Measurements from ENCODE around the gene ICA1. TPM values are rescaled to one million over a fixed set of nuclear protein-coding genes. Genes with fewer than 3 reads are reported as not detected.

The ICA1 gene
- total RNA-seq, 2 donors from 2014 or later: 71.2 to 115 TPM

GRCh38 chr7:8282871-8283270 is 20.9 kb upstream of the ICA1 start:
- Histone ChIP-seq H3K4me1 (peaks cover 13% of the 10 kb centered on the region), H3K9me3 (no peaks in the 10 kb centered on the region), H3K27ac (no peak overlapping the region), H3K36me3 (replicated peaks in 1 of 2; ENCODE audit: insufficient read depth in 1 of 2, low read depth in 2 of 2) (no peaks in the 10 kb centered on the region), H3K4me3 (no peak overlapping the region), H3K27me3 (no peaks in the 10 kb centered on the region)
- DNase-seq (no peak), ATAC-seq (no peak)
- intact Hi-C loops (cut with DNase I): no loop called here
- TF ChIP-seq POLR2A (IDR thresholded peaks at IDR 0.05) (no peak), CTCF (IDR thresholded peaks at IDR 0.05) (no peak)
- WGBS, 2 donors: 85 to 95% methylated on average over 2 of the region's 2 CpGs

- no peaks in the 10 kb centered on the region for H3K27me3 ChIP-seq
- DNase-seq (peak in 1 of 4 donors; percentile 50), ATAC-seq (no peak)
- H3K9me3 ChIP-seq: no peaks in the 10 kb centered on the region
- 65 to 72% methylated on average over 3 of the region's 3 CpGs for WGBS, 2 donors
- intact Hi-C loops (cut with DNase I): no loop called here
- H3K36me3 ChIP-seq (replicated peaks in 1 of 2; ENCODE audit: insufficient read depth in 1 of 2, low read depth in 2 of 2): no peaks in the 10 kb centered on the region
- peaks cover 9% of the 10 kb centered on the region for H3K4me1 ChIP-seq
- H3K4me3 ChIP-seq: no peak overlapping the region
- TF ChIP-seq CTCF (IDR thresholded peaks at IDR 0.05) (no peak), POLR2A (IDR thresholded peaks at IDR 0.05) (no peak)
- no peak overlapping the region for H3K27ac ChIP-seq
Observed at GRCh38 chr7:8282162-8282561, 20.2 kb upstream of the ICA1 start.

GRCh38 chr7:8278183-8278582 is 16.2 kb upstream of the ICA1 start:
- Histone ChIP-seq H3K27ac (no peak overlapping the region), H3K9me3 (no peaks in the 10 kb centered on the region), H3K36me3 (replicated peaks in 1 of 2; ENCODE audit: insufficient read depth in 1 of 2, low read depth in 2 of 2) (no peaks in the 10 kb centered on the region), H3K4me3 (no peak overlapping the region), H3K27me3 (no peaks in the 10 kb centered on the region), H3K4me1 (peaks cover 9% of the 10 kb centered on the region)
- intact Hi-C loops (cut with DNase I): no loop called here
- 38 to 51% methylated on average over 2 of the region's 2 CpGs for WGBS, 2 donors
- ATAC-seq: no peak
- no peak for TF ChIP-seq CTCF (IDR thresholded peaks at IDR 0.05)
- no peak for TF ChIP-seq POLR2A (IDR thresholded peaks at IDR 0.05)
- no peak for DNase-seq

GRCh38 chr7:8277394-8277982 is 15.5 kb upstream of the ICA1 start:
- intact Hi-C loops (cut with DNase I): no loop called here
- Histone ChIP-seq H3K27me3 (no peaks in the 10 kb centered on the region), H3K9me3 (no peaks in the 10 kb centered on the region), H3K27ac (no peak overlapping the region), H3K36me3 (replicated peaks in 1 of 2; ENCODE audit: insufficient read depth in 1 of 2, low read depth in 2 of 2) (no peaks in the 10 kb centered on the region), H3K4me3 (no peak overlapping the region), H3K4me1 (peaks cover 9% of the 10 kb centered on the region)
- peak in 6 of 7 experiments; percentile 22 to 86 (median 52) for TF ChIP-seq CTCF (IDR thresholded peaks at IDR 0.05)
- TF ChIP-seq POLR2A (IDR thresholded peaks at IDR 0.05): no peak
- ATAC-seq: peak; percentile 73
- peak in 3 of 4 donors; percentile 39 to 54 (median 52) for DNase-seq
- WGBS, 2 donors: 53 to 59% methylated on average over 3 of the region's 3 CpGs

- intact Hi-C loops (cut with DNase I): no loop called here
- Histone ChIP-seq H3K4me1 (peaks cover 9% of the 10 kb centered on the region), H3K27ac (no peak overlapping the region), H3K36me3 (replicated peaks in 1 of 2; ENCODE audit: insufficient read depth in 1 of 2, low read depth in 2 of 2) (no peaks in the 10 kb centered on the region), H3K27me3 (no peaks in the 10 kb centered on the region), H3K9me3 (no peaks in the 10 kb centered on the region), H3K4me3 (no peak overlapping the region)
- ATAC-seq: no peak
- TF ChIP-seq POLR2A (IDR thresholded peaks at IDR 0.05): no peak
- no peak for TF ChIP-seq CTCF (IDR thresholded peaks at IDR 0.05)
- 73 to 84% methylated on average over 2 of the region's 2 CpGs for WGBS, 2 donors
- DNase-seq: no peak
Observed at GRCh38 chr7:8274589-8274988, 12.6 kb upstream of the ICA1 start.

Data from body of pancreas (tissue), 4 donors.